GM12878 (cell line): Measurements from ENCODE around the gene TMPRSS9. TPM values are rescaled to one million over a fixed set of nuclear protein-coding genes. Genes with fewer than 3 reads are reported as not detected.

Experiments
- ATAC-seq: fragments of 200-7000 bp; cut with Tn5 transposase; 3 replicates; pipeline ENCODE4 v1.9.1; 2020; ENCODE audit warnings: mild to moderate bottlenecking, moderate library complexity
- BruUV-seq: library from RNA; stranded (reverse); fragments of 400-500 nt; replicated peaks from 2 replicates; lab custom pipeline; 2021; lab: Mats Ljungman, UMichigan
- CTCF ChIA-PET: fragments of 300-600 bp; sonication (Branson Sonifier 250); formaldehyde crosslinking; extraction: SDS; loops from one replicate; lab custom pipeline; 2021; ENCODE audit warnings: inconsistent platforms; lab: Yijun Ruan, JAX
- POLR2A ChIA-PET: fragments of 350-600 bp; formaldehyde crosslinking; extraction: SDS; loops from one replicate; lab custom pipeline; 2021; ENCODE audit warnings: inconsistent platforms; lab: Charles Lee
- RAD21 ChIA-PET: fragments of 300-600 bp; sonication (Branson Sonifier 250); formaldehyde crosslinking; loops from one replicate; lab custom pipeline; 2023; ENCODE audit warnings: antibody characterized with exemption; ENCODE audit not compliant: unreplicated experiment; lab: Charles Lee
- SMC1A ChIA-PET: fragments of 300-600 bp; sonication (Branson Sonifier 250); formaldehyde crosslinking; loops from one replicate; lab custom pipeline; 2023; ENCODE audit not compliant: unreplicated experiment, uncharacterized antibody; lab: Charles Lee
- DNase-seq: peaks from one replicate; pipeline ENCODE4 v3.0.0-alpha.2; 2011; ENCODE audit warnings: low read depth, low spot score
- FAIRE-seq: peaks from 3 replicates; lab custom pipeline; 2011; peaks lifted over from hg19 to GRCh38; lab: Jason Lieb, UNC
- H2AFZ ChIP-seq: 2 replicates; pipeline ENCODE4 v1.6.0; 2011; ENCODE audit warnings: low read depth, low read length, control low read depth; ENCODE audit not compliant: control insufficient read depth
- H3K27ac ChIP-seq: 2 replicates; pipeline ENCODE4 v1.5.1; 2011; ENCODE audit warnings: control low read depth; ENCODE audit not compliant: control insufficient read depth, insufficient read depth
- H3K27me3 ChIP-seq, 2 experiments: replicated peaks in 1 of 2; 2 replicates each; pipeline versions ENCODE4 v1.6.0 to v1.6.1; 2011; ENCODE audit warnings: low read length in 1 of 2; ENCODE audit not compliant: control insufficient read depth in 2 of 2, insufficient read depth in 2 of 2
- H3K36me3 ChIP-seq, 2 experiments: 2 replicates each; pipeline ENCODE4 v1.5.1; 2011; ENCODE audit warnings: low read length in 1 of 2; ENCODE audit not compliant: control insufficient read depth in 2 of 2, insufficient read depth in 2 of 2
- H3K4me1 ChIP-seq: 2 replicates; pipeline ENCODE4 v1.6.1; 2011; ENCODE audit warnings: mild to moderate bottlenecking, low read length, moderate library complexity, mixed read lengths; ENCODE audit not compliant: control insufficient read depth, insufficient read depth
- H3K4me2 ChIP-seq: 2 replicates; pipeline ENCODE4 v1.6.0; 2011; ENCODE audit warnings: control low read depth; ENCODE audit not compliant: control insufficient read depth, insufficient read depth
- H3K4me3 ChIP-seq: fragments of 200-600 bp; sonication (generic); 2 replicates; pipeline ENCODE4 v1.5.1; 2016
- H3K79me2 ChIP-seq: 2 replicates; pipeline ENCODE4 v1.6.0; 2011; ENCODE audit warnings: low read length; ENCODE audit not compliant: control insufficient read depth, insufficient read depth
- H3K9ac ChIP-seq: 2 replicates; pipeline ENCODE4 v1.8.0; 2011; ENCODE audit warnings: low read length, control low read depth, mixed read lengths; ENCODE audit not compliant: control insufficient read depth, insufficient read depth
- H3K9me3 ChIP-seq: replicated peaks from 3 replicates; pipeline ENCODE4 v1.5.1; 2011; ENCODE audit warnings: mild to moderate bottlenecking, low read length; ENCODE audit not compliant: control insufficient read depth, insufficient read depth
- H4K20me1 ChIP-seq: 2 replicates; pipeline ENCODE4 v1.6.0; 2011; ENCODE audit not compliant: control insufficient read depth, insufficient read depth
- CREM ChIP-seq: IDR thresholded peaks from 2 replicates; pipeline ENCODE4 v1.6.1; 2014; ENCODE audit warnings: antibody characterized with exemption, low read depth
- EP300 ChIP-seq, 2 experiments: fragments of 150-350 bp in 1 of 2; IDR thresholded peaks; 2 replicates each; pipeline ENCODE4 v1.6.1; 2011 to 2012; ENCODE audit warnings: low read depth in 2 of 2, low read length in 2 of 2, borderline replicate concordance in 1 of 2, improper control_type of control experiment in 1 of 2, inconsistent platforms in 1 of 2; ENCODE audit not compliant: control insufficient read depth in 1 of 2
- HSF1 ChIP-seq: fragments of 150-350 bp; IDR thresholded peaks from 2 replicates; pipeline ENCODE4 v1.6.1; 2014; ENCODE audit warnings: mild to moderate bottlenecking, low read depth, low read length
- IKZF2 ChIP-seq, 2 experiments: fragments of 450-650 bp; IDR thresholded peaks; 2 replicates each; pipeline ENCODE4 v1.6.1; 2017; ENCODE audit warnings: mild to moderate bottlenecking in 2 of 2, moderate library complexity in 2 of 2
- SRF ChIP-seq, 2 experiments: IDR thresholded peaks; 2 replicates each; pipeline ENCODE4 v1.6.1; 2011; ENCODE audit warnings: low read depth in 2 of 2, low read length in 2 of 2, mild to moderate bottlenecking in 1 of 2, moderate library complexity in 1 of 2
- WGBS: methylation state at CpG from one replicate; pipeline ENCODE4 v1.1.6; 2016; ENCODE audit warnings: low lambda C conversion rate; ENCODE audit not compliant: insufficient replicate concordance, insufficient coverage; ENCODE audit errors: missing lambda C conversion rate; 5-methylcytosine and 5-hydroxymethylcytosine counted together
- in situ Hi-C: fragments of 300-500 bp; cut with MboI; formaldehyde crosslinking; loops from 9 replicates; pipeline ENCODE4 v1.14.3; 2018; ENCODE audit warnings: mixed read lengths
- intact Hi-C: fragments of 100-400 bp; cut with micrococcal nuclease; formaldehyde crosslinking; loops from one replicate; pipeline ENCODE4 v1.14.2; 2022; ENCODE audit not compliant: unreplicated experiment
- polyA plus RNA-seq, 11 experiments: library from polyadenylated mRNA; depleted of rRNA in 4 of 11; unstranded in 6 of 11; stranded (reverse) in 5 of 11; fragments of >200 nt; fragmentation: Nextera tagmentation in 4 of 11; fragmentation: Illumina TruSeq in 1 of 11; extraction: Ambion mirVana in 4 of 11; extraction: Trizol in 1 of 11; gene quantifications; 1 replicate in 1 of 11; 2 replicates in 10 of 11; pipeline versions ENCODE4 v1.2.1 to v1.2.3, GENCODE V29; 2011 to 2016; ENCODE audit warnings: inconsistent platforms in 2 of 11, missing spikeins in 2 of 11, low read depth in 1 of 11
- total RNA-seq, 4 experiments: library from RNA; depleted of rRNA in 3 of 4; stranded (reverse); fragments of >200 nt in 3 of 4; fragmentation: Illumina TruSeq in 1 of 4; extraction: Trizol in 1 of 4; gene quantifications; 2 replicates each; pipeline versions ENCODE4 v1.2.1 to v1.2.3, GENCODE V29; 2013 to 2021

Gene TMPRSS9
- total and polyA plus RNA-seq, 10 of the 15 experiments (the other 5 are each of a cell fraction or from before 2014, with no cell fraction given) = 0.24 TPM; not detected in 9

GRCh38 chr19:2398735-2399305 is 38.8 kb downstream of the TMPRSS9 start:
- TF ChIP-seq SRF (IDR thresholded peaks at IDR 0.05; ENCODE audit: low read depth in 2 of 2, low read length in 2 of 2) = no peak
- peak; percentile 96 for TF ChIP-seq HSF1
- TF ChIP-seq IKZF2 (IDR thresholded peaks at IDR 0.05) = no peak
- TF ChIP-seq CREM = no peak
- TF ChIP-seq EP300 (IDR thresholded peaks at IDR 0.05; ENCODE audit: borderline replicate concordance in 1 of 2, control insufficient read depth in 1 of 2, low read depth in 2 of 2, low read length in 2 of 2) = peak in 1 of 2 experiments; percentile 34; a peak in 1 of 4 replicates
- ChIA-PET CTCF (no interaction called here), POLR2A (interaction anchor here (0.5 to 0.6 kb wide), 2 partner anchors 16 to 40 kb away, joined by 3 to 4 read pairs; no protein-coding TSS in a partner anchor), RAD21 (no interaction called here), SMC1A (interaction anchor here (0.6 kb wide), 1 partner anchor 70 kb away, joined by 3 read pairs; no protein-coding TSS in a partner anchor)
- FAIRE-seq (no peak), DNase-seq (no peak), ATAC-seq (no peak)
- Histone ChIP-seq H3K4me3 (no peak overlapping the region), H4K20me1 (no peaks in the 10 kb centered on the region), H3K36me3 (no peaks in the 10 kb centered on the region), H3K27ac (no peak overlapping the region), H2AFZ (no peak overlapping the region), H3K4me2 (no peak overlapping the region), H3K9ac (no peak overlapping the region), H3K4me1 (peaks cover 3% of the 10 kb centered on the region), H3K9me3 (no peaks in the 10 kb centered on the region), H3K79me2 (no peaks in the 10 kb centered on the region), H3K27me3 (no peaks in the 10 kb centered on the region)
- BruUV-seq = no TSS peak
- intact Hi-C loops = loop anchor here (10.0 kb wide), 1 partner anchor 216 kb away; no protein-coding TSS in a partner anchor
- whole genome bisulfite sequencing = 84% methylated on average over 13 of the region's 14 CpGs
- in situ Hi-C loops = no loop called here
